HepG2 (cell line): ENCODE data around the gene ZBTB32. TPM values are rescaled to one million over a fixed set of nuclear protein-coding genes. Genes with fewer than 3 reads are reported as not detected.

Experiments used
- BCL3 ChIP-seq: sonication (generic); formaldehyde crosslinking; IDR thresholded peaks from 2 replicates; pipeline ENCODE4 v1.5.1; 2020; ENCODE audit warnings: mild to moderate bottlenecking, missing genetic modification reagents, moderate library complexity
- E2F5 ChIP-seq: sonication (generic); formaldehyde crosslinking; conservative IDR thresholded peaks from 2 replicates; pipeline ENCODE4 v1.4.0; 2020; ENCODE audit warnings: missing genetic modification reagents
- EZH2 ChIP-seq: conservative IDR thresholded peaks from 2 replicates; pipeline ENCODE4 v1.6.1; 2012; ENCODE audit warnings: mild to moderate bottlenecking, low read depth, low read length, moderate library complexity
- HMGXB3 ChIP-seq: sonication (generic); formaldehyde crosslinking; IDR thresholded peaks from 2 replicates; pipeline ENCODE4 v1.4.0; 2020; ENCODE audit warnings: missing genetic modification reagents, borderline replicate concordance
- HMGXB4 ChIP-seq, 2 experiments: sonication (generic) in 1 of 2; formaldehyde crosslinking in 1 of 2; IDR thresholded peaks; 2 replicates each; pipeline versions ENCODE4 v1.4.0 to v1.6.1; 2018 to 2020; ENCODE audit warnings: missing genetic modification reagents in 2 of 2, borderline replicate concordance in 1 of 2, low read depth in 1 of 2, mild to moderate bottlenecking in 1 of 2, missing biosample characterization in 1 of 2
- JARID2 ChIP-seq: sonication (generic); formaldehyde crosslinking; IDR thresholded peaks from 2 replicates; pipeline ENCODE4 v1.8.1; 2023; ENCODE audit warnings: missing genetic modification reagents, inconsistent platforms; ENCODE audit not compliant: insufficient replicate concordance
- MAZ ChIP-seq, 2 experiments: sonication (generic) in 1 of 2; formaldehyde crosslinking in 1 of 2; IDR thresholded peaks; 2 replicates each; pipeline versions ENCODE4 v1.5.0 to v1.6.1; 2012 to 2020; ENCODE audit warnings: low read depth in 2 of 2, mild to moderate bottlenecking in 2 of 2, borderline replicate concordance in 1 of 2, improper control_type of control experiment in 1 of 2, low read length in 1 of 2, missing genetic modification reagents in 1 of 2, moderate library complexity in 1 of 2
- PRMT3 ChIP-seq: sonication (generic); formaldehyde crosslinking; IDR thresholded peaks from 2 replicates; pipeline ENCODE4 v1.8.1; 2022; ENCODE audit warnings: low read depth, mild to moderate bottlenecking, moderate library complexity, missing genetic modification reagents, borderline replicate concordance
- TGIF2 ChIP-seq: IDR thresholded peaks from 2 replicates; pipeline ENCODE4 v1.6.1; 2016; ENCODE audit warnings: control low read depth, missing compliant biosample characterization
- YEATS4 ChIP-seq: sonication (generic); formaldehyde crosslinking; IDR thresholded peaks from 2 replicates; pipeline ENCODE4 v1.4.0; 2020; ENCODE audit warnings: missing genetic modification reagents, borderline replicate concordance
- YY1 ChIP-seq: IDR thresholded peaks from 2 replicates; pipeline ENCODE4 v1.6.1; 2011; ENCODE audit warnings: low read length, low read depth, moderate library complexity, mild to moderate bottlenecking; ENCODE audit not compliant: insufficient read depth, insufficient replicate concordance
- ZNF234 ChIP-seq: sonication (generic); formaldehyde crosslinking; conservative IDR thresholded peaks from 2 replicates; pipeline ENCODE4 v1.5.1; 2020; ENCODE audit warnings: mild to moderate bottlenecking, missing genetic modification reagents
- ZNF235 ChIP-seq: sonication (generic); formaldehyde crosslinking; IDR thresholded peaks from 2 replicates; pipeline ENCODE4 v1.8.1; 2023; ENCODE audit warnings: mild to moderate bottlenecking, missing genetic modification reagents, borderline replicate concordance
- ZNF274 ChIP-seq: sonication (generic); formaldehyde crosslinking; IDR thresholded peaks from 2 replicates; pipeline ENCODE4 v1.5.1; 2020; ENCODE audit warnings: mild to moderate bottlenecking, missing genetic modification reagents
- ZNF616 ChIP-seq: sonication (generic); formaldehyde crosslinking; IDR thresholded peaks from 2 replicates; pipeline ENCODE4 v1.5.0; 2020; ENCODE audit warnings: low read depth, mild to moderate bottlenecking, missing genetic modification reagents
- ZNF678 ChIP-seq: sonication (generic); formaldehyde crosslinking; IDR thresholded peaks from 2 replicates; pipeline ENCODE4 v1.4.0; 2020; ENCODE audit warnings: mild to moderate bottlenecking, missing genetic modification reagents
- polyA plus RNA-seq, 8 experiments: library from polyadenylated mRNA; depleted of rRNA in 3 of 8; stranded (reverse) in 7 of 8; unstranded in 1 of 8; fragments of >200 nt; fragmentation: Illumina TruSeq in 4 of 8; extraction: Trizol in 4 of 8; gene quantifications; 2 replicates each; pipeline versions ENCODE4 v1.2.1 to v1.2.3, GENCODE V29; 2011 to 2016; ENCODE audit warnings: low read depth in 4 of 8, missing spikeins in 1 of 8, mixed read lengths in 1 of 8; ENCODE audit not compliant: insufficient read depth in 1 of 8
- total RNA-seq, 5 experiments: library from RNA; depleted of rRNA; stranded (reverse); fragments of >200 nt; fragmentation: Illumina TruSeq; extraction: Trizol; gene quantifications; 2 replicates each; pipeline ENCODE4 v1.2.3, GENCODE V29; 2016; ENCODE audit warnings: low read depth in 1 of 5

The ZBTB32 gene
- total and polyA plus RNA-seq, 2 of the 13 experiments (the other 11 are each of a cell fraction or from before 2014, with no cell fraction given) = not detected

- TF ChIP-seq MAZ (IDR thresholded peaks at IDR 0.05; ENCODE audit: borderline replicate concordance, low read depth, low read length) (peak; percentile 63; the same call in 1 of the 2 replicates), MAZ (CRISPR knock-in tag; IDR thresholded peaks at IDR 0.05; ENCODE audit: low read depth) (peak; percentile 16; the same call in 1 of the 2 replicates), EZH2 (no peak), PRMT3 (no peak; the same call in 1 of the 2 replicates), JARID2 (CRISPR knock-in tag) (no peak), ZNF234 (CRISPR knock-in tag) (no peak), ZNF274 (CRISPR knock-in tag) (0 out of 2 replicates have a peak, but pooled peaks have one; percentile 32), ZNF616 (CRISPR knock-in tag) (no peak), TGIF2 (no peak), HMGXB4 (CRISPR knock-in tag; IDR thresholded peaks at IDR 0.05; ENCODE audit: borderline replicate concordance in 1 of 2, low read depth in 1 of 2) (peak; percentile 82 to 95), HMGXB3 (CRISPR knock-in tag) (no peak), ZNF678 (CRISPR knock-in tag) (no peak; the same call in 1 of the 2 replicates), E2F5 (CRISPR knock-in tag) (no peak), YY1 (peak; percentile 33), YEATS4 (peak; percentile 49), BCL3 (CRISPR knock-in tag) (no peak; the same call in 1 of the 2 replicates), ZNF235 (CRISPR knock-in tag) (no peak; the same call in 1 of the 2 replicates)
Measured at GRCh38 chr19:35716801-35717664, 12.7 kb downstream of the ZBTB32 start (continued).
